ENCODE measurements around the gene CCDC73. TPM values are rescaled to one million over a fixed set of nuclear protein-coding genes. Genes with fewer than 3 reads are reported as not detected.
A peak's percentile ranks its signal among the peaks of the same experiment; 100 is the strongest.

CCDC73 gene
- total RNA-seq, result not detected

DNA sequence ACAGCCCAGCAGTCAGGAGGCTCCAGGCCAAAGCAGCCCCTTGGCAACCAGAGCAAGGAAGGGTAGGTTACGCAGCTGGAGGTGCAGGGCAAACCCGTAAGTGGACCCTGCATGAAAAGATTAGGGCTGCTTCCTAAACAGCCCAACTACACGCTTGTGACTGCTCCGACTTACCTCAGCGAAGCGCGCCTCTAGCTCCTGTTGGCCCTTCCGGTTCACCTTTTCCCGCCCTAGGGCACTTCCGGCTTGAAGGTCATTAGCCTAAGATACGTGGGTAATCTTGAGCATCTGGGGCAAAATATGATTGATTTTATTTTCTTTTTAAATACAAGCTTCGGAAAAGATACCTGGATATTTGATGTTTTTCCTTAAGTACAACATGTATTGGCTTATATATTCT, at the start of gene CCDC73:
CCDC73 (minus strand) TSS at position 224 of the 400 bp plus-strand sequence. CDS start 34,419 bp downstream, outside the sequence.
- Histone ChIP-seq H3K4me3 (ENCODE audit: low read length in 3 of 3) (no peak within 1 kb of the TSS), H3K27ac (ENCODE audit: low read depth, low read length) (no peak within 1 kb of the TSS), H3K4me1 (ENCODE audit: control insufficient read depth in 3 of 3, insufficient read depth in 3 of 3, low read length in 3 of 3) (peaks cover 0 to 2% (median 0%) of the 10 kb centered on the region in 3 donors), H3K36me3 (ENCODE audit: control insufficient read depth in 3 of 3, insufficient read depth in 3 of 3, low read length in 3 of 3) (no peaks in the 10 kb centered on the region), H3K9ac (ENCODE audit: low read depth in 1 of 3, low read length in 3 of 3) (no peak within 1 kb of the TSS), H3K27me3 (ENCODE audit: control insufficient read depth in 3 of 3, insufficient read depth in 3 of 3, low read length in 3 of 3) (no peaks in the 10 kb centered on the region), H3K9me3 (ENCODE audit: control insufficient read depth in 3 of 3, low read length in 3 of 3) (no peaks in the 10 kb centered on the region)

GRCh38 chr11:32843544-32843943, 49.1 kb upstream of the CCDC73 start:
- H3K27ac ChIP-seq (ENCODE audit: low read depth, low read length), result no peak overlapping the region
- peaks cover 0 to 5% (median 0%) of the 10 kb centered on the region in 3 donors for H3K9me3 ChIP-seq (ENCODE audit: control insufficient read depth in 3 of 3, low read length in 3 of 3)
- H3K27me3 ChIP-seq (ENCODE audit: control insufficient read depth in 3 of 3, insufficient read depth in 3 of 3, low read length in 3 of 3), result no peaks in the 10 kb centered on the region
- no peaks in the 10 kb centered on the region for H3K36me3 ChIP-seq (ENCODE audit: control insufficient read depth in 3 of 3, insufficient read depth in 3 of 3, low read length in 3 of 3)
- no peak overlapping the region for H3K4me3 ChIP-seq (ENCODE audit: low read length in 3 of 3)
- H3K9ac ChIP-seq (ENCODE audit: low read depth in 1 of 3, low read length in 3 of 3), result no peak overlapping the region
- H3K4me1 ChIP-seq (ENCODE audit: control insufficient read depth in 3 of 3, insufficient read depth in 3 of 3, low read length in 3 of 3), result no peaks in the 10 kb centered on the region

DNA sequence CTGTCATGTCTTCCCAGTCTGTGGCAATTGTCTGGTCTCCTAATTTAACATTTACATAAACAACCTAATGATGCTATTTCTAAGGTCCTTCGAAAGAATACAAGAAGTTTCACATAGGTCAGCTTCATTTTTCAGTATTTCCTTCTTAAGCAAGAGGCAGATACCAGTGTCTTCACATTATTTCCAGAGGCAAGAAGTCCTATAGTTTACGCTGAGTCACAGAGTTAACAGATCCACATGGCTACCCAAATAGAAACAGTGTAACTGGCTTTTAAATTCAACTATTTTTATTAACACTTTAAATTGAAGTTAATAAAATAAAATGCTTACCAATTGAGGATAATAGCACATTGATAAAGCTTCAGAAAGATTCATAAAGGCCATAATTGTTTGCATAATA, 46.1 kb upstream of the CCDC73 start:
- no peak overlapping the region for H3K9ac ChIP-seq (ENCODE audit: low read depth in 1 of 3, low read length in 3 of 3)
- no peak overlapping the region for H3K4me3 ChIP-seq (ENCODE audit: low read length in 3 of 3)
- H3K27ac ChIP-seq (ENCODE audit: low read depth, low read length), result no peak overlapping the region
- no peaks in the 10 kb centered on the region for H3K9me3 ChIP-seq (ENCODE audit: control insufficient read depth in 3 of 3, low read length in 3 of 3)
- H3K36me3 ChIP-seq (ENCODE audit: control insufficient read depth in 3 of 3, insufficient read depth in 3 of 3, low read length in 3 of 3), result no peaks in the 10 kb centered on the region
- H3K27me3 ChIP-seq (ENCODE audit: control insufficient read depth in 3 of 3, insufficient read depth in 3 of 3, low read length in 3 of 3), result no peaks in the 10 kb centered on the region
- H3K4me1 ChIP-seq (ENCODE audit: control insufficient read depth in 3 of 3, insufficient read depth in 3 of 3, low read length in 3 of 3), result no peaks in the 10 kb centered on the region

GRCh38 chr11:32839308-32839707, 44.8 kb upstream of the CCDC73 start:
- Histone ChIP-seq H3K4me3 (ENCODE audit: low read length in 3 of 3) (no peak overlapping the region), H3K4me1 (ENCODE audit: control insufficient read depth in 3 of 3, insufficient read depth in 3 of 3, low read length in 3 of 3) (no peaks in the 10 kb centered on the region), H3K9me3 (ENCODE audit: control insufficient read depth in 3 of 3, low read length in 3 of 3) (no peaks in the 10 kb centered on the region), H3K27ac (ENCODE audit: low read depth, low read length) (no peak overlapping the region), H3K9ac (ENCODE audit: low read depth in 1 of 3, low read length in 3 of 3) (no peak overlapping the region), H3K36me3 (ENCODE audit: control insufficient read depth in 3 of 3, insufficient read depth in 3 of 3, low read length in 3 of 3) (no peaks in the 10 kb centered on the region), H3K27me3 (ENCODE audit: control insufficient read depth in 3 of 3, insufficient read depth in 3 of 3, low read length in 3 of 3) (no peaks in the 10 kb centered on the region)

DNA sequence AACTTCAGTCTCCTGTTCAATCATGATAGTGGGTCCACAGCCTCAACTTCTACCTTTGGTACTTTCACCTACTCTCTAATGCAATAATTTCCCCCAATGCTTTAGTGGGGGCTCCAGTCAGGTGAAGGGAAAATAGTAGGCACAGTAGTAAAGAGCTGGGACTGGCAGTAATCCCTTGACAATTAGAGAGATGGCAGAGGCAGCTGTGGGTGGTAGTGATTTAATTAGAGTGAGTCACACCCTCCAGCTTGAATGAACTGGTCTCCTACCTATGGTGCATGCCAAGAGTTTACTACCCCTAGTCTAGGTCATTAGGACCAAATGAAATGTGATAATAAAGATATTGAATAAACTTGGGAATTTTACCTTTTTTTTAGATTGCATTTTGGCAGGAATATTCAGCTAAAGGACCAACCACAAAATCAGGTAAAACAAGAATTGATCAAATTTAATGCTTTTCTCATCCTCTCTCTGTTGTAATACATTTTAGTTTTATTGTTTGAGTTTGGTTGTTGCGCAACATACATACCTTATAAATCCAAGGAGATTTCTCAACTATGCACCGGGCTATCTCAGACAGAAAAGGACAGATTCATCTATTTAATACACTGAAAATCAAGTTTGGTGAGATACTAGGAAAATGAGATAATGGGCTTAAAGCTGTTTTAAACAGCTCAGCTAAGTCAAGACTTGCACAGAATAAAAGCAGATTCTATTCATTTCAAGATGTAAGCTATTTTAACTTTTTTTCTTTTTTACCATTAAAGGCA, 44.2 kb upstream of the CCDC73 start:
- Histone ChIP-seq H3K4me1 (ENCODE audit: control insufficient read depth in 3 of 3, insufficient read depth in 3 of 3, low read length in 3 of 3) (no peaks in the 10 kb centered on the region), H3K4me3 (ENCODE audit: low read length in 3 of 3) (no peak overlapping the region), H3K9me3 (ENCODE audit: control insufficient read depth in 3 of 3, low read length in 3 of 3) (no peaks in the 10 kb centered on the region), H3K36me3 (ENCODE audit: control insufficient read depth in 3 of 3, insufficient read depth in 3 of 3, low read length in 3 of 3) (no peaks in the 10 kb centered on the region), H3K27ac (ENCODE audit: low read depth, low read length) (no peak overlapping the region), H3K27me3 (ENCODE audit: control insufficient read depth in 3 of 3, insufficient read depth in 3 of 3, low read length in 3 of 3) (no peaks in the 10 kb centered on the region), H3K9ac (ENCODE audit: low read depth in 1 of 3, low read length in 3 of 3) (no peak overlapping the region)

- no peak overlapping the region for H3K4me3 ChIP-seq (ENCODE audit: low read length in 3 of 3)
- H3K4me1 ChIP-seq (ENCODE audit: control insufficient read depth in 3 of 3, insufficient read depth in 3 of 3, low read length in 3 of 3), result no peaks in the 10 kb centered on the region
- no peaks in the 10 kb centered on the region for H3K36me3 ChIP-seq (ENCODE audit: control insufficient read depth in 3 of 3, insufficient read depth in 3 of 3, low read length in 3 of 3)
- H3K9ac ChIP-seq (ENCODE audit: low read depth in 1 of 3, low read length in 3 of 3), result no peak overlapping the region
- H3K27ac ChIP-seq (ENCODE audit: low read depth, low read length), result no peak overlapping the region
- H3K9me3 ChIP-seq (ENCODE audit: control insufficient read depth in 3 of 3, low read length in 3 of 3), result no peaks in the 10 kb centered on the region
- peaks cover 0 to 3% (median 0%) of the 10 kb centered on the region in 3 donors for H3K27me3 ChIP-seq (ENCODE audit: control insufficient read depth in 3 of 3, insufficient read depth in 3 of 3, low read length in 3 of 3)
These were observed 42.5 kb upstream of the CCDC73 start for GRCh38 chr11:32836946-32837345.

GRCh38 chr11:32833921-32834320, 39.5 kb upstream of the CCDC73 start:
- peaks cover 2 to 10% (median 10%) of the 10 kb centered on the region in 3 donors for H3K27me3 ChIP-seq (ENCODE audit: control insufficient read depth in 3 of 3, insufficient read depth in 3 of 3, low read length in 3 of 3)
- H3K9me3 ChIP-seq (ENCODE audit: control insufficient read depth in 3 of 3, low read length in 3 of 3), result no peaks in the 10 kb centered on the region
- H3K4me3 ChIP-seq (ENCODE audit: low read length in 3 of 3), result no peak overlapping the region
- no peak overlapping the region for H3K9ac ChIP-seq (ENCODE audit: low read depth in 1 of 3, low read length in 3 of 3)
- peaks cover 0 to 9% (median 5%) of the 10 kb centered on the region in 3 donors for H3K4me1 ChIP-seq (ENCODE audit: control insufficient read depth in 3 of 3, insufficient read depth in 3 of 3, low read length in 3 of 3)
- no peak overlapping the region for H3K27ac ChIP-seq (ENCODE audit: low read depth, low read length)
- H3K36me3 ChIP-seq (ENCODE audit: control insufficient read depth in 3 of 3, insufficient read depth in 3 of 3, low read length in 3 of 3), result no peaks in the 10 kb centered on the region

- Histone ChIP-seq H3K9me3 (ENCODE audit: control insufficient read depth in 3 of 3, low read length in 3 of 3) (no peaks in the 10 kb centered on the region), H3K4me1 (ENCODE audit: control insufficient read depth in 3 of 3, insufficient read depth in 3 of 3, low read length in 3 of 3) (peaks cover 0 to 9% (median 5%) of the 10 kb centered on the region in 3 donors), H3K36me3 (ENCODE audit: control insufficient read depth in 3 of 3, insufficient read depth in 3 of 3, low read length in 3 of 3) (no peaks in the 10 kb centered on the region), H3K4me3 (ENCODE audit: low read length in 3 of 3) (no peak overlapping the region), H3K27me3 (ENCODE audit: control insufficient read depth in 3 of 3, insufficient read depth in 3 of 3, low read length in 3 of 3) (peaks cover 5 to 12% (median 10%) of the 10 kb centered on the region in 3 donors), H3K27ac (ENCODE audit: low read depth, low read length) (no peak overlapping the region), H3K9ac (ENCODE audit: low read depth in 1 of 3, low read length in 3 of 3) (no peak overlapping the region)
These were observed 36.8 kb upstream of the CCDC73 start for GRCh38 chr11:32831221-32831620.

GRCh38 chr11:32830796-32831195, 36.3 kb upstream of the CCDC73 start:
- H3K9me3 ChIP-seq (ENCODE audit: control insufficient read depth in 3 of 3, low read length in 3 of 3), result no peaks in the 10 kb centered on the region
- no peak overlapping the region for H3K4me3 ChIP-seq (ENCODE audit: low read length in 3 of 3)
- no peaks in the 10 kb centered on the region for H3K36me3 ChIP-seq (ENCODE audit: control insufficient read depth in 3 of 3, insufficient read depth in 3 of 3, low read length in 3 of 3)
- no peak overlapping the region for H3K27ac ChIP-seq (ENCODE audit: low read depth, low read length)
- no peak overlapping the region for H3K9ac ChIP-seq (ENCODE audit: low read depth in 1 of 3, low read length in 3 of 3)
- peaks cover 0 to 9% (median 5%) of the 10 kb centered on the region in 3 donors for H3K4me1 ChIP-seq (ENCODE audit: control insufficient read depth in 3 of 3, insufficient read depth in 3 of 3, low read length in 3 of 3)
- H3K27me3 ChIP-seq (ENCODE audit: control insufficient read depth in 3 of 3, insufficient read depth in 3 of 3, low read length in 3 of 3), result peaks cover 5 to 12% (median 10%) of the 10 kb centered on the region in 3 donors

GRCh38 chr11:32830413-32830738, 35.9 kb upstream of the CCDC73 start:
- peaks cover 0 to 9% (median 5%) of the 10 kb centered on the region in 3 donors for H3K4me1 ChIP-seq (ENCODE audit: control insufficient read depth in 3 of 3, insufficient read depth in 3 of 3, low read length in 3 of 3)
- H3K36me3 ChIP-seq (ENCODE audit: control insufficient read depth in 3 of 3, insufficient read depth in 3 of 3, low read length in 3 of 3), result no peaks in the 10 kb centered on the region
- peak overlapping the region in 1 of 3 donors; percentile 54 for H3K9ac ChIP-seq (ENCODE audit: low read depth in 1 of 3, low read length in 3 of 3)
- H3K9me3 ChIP-seq (ENCODE audit: control insufficient read depth in 3 of 3, low read length in 3 of 3), result no peaks in the 10 kb centered on the region
- H3K27me3 ChIP-seq (ENCODE audit: control insufficient read depth in 3 of 3, insufficient read depth in 3 of 3, low read length in 3 of 3), result peaks cover 5 to 12% (median 10%) of the 10 kb centered on the region in 3 donors
- no peak overlapping the region for H3K27ac ChIP-seq (ENCODE audit: low read depth, low read length)
- H3K4me3 ChIP-seq (ENCODE audit: low read length in 3 of 3), result peak overlapping the region; percentile 57 to 69 (median 64)
